OCI-LY3 (cell line): ENCODE data around the gene TPO.
"Not testable (repeated sequence)": the region's sequence is repeated elsewhere in the genome, so short reads cannot be mapped to it uniquely, and the experiment has no call there.

Source experiments
- H2AFZ ChIP-seq: fragments of 200-600, 300-600 bp; shearing (Covaris generic); 2 replicates; pipeline ENCODE4 v1.6.0; 2014; ENCODE audit warnings: antibody characterized with exemption, low read depth, low read length
- H3K27ac ChIP-seq: fragments of 200-600, 300-600 bp; sonication (generic); 2 replicates; pipeline ENCODE4 v1.5.1; 2014; ENCODE audit warnings: mild to moderate bottlenecking, low read length, moderate library complexity, mixed read lengths
- H3K27me3 ChIP-seq: fragments of 200-600, 300-600 bp; sonication (generic); 2 replicates; pipeline ENCODE4 v1.6.1; 2014; ENCODE audit warnings: low read depth, low read length, mixed read lengths
- H3K36me3 ChIP-seq: fragments of 200-600, 300-600 bp; sonication (generic); replicated peaks from 2 replicates; pipeline ENCODE3; 2014; ENCODE audit warnings: low read depth, low read length, mixed read lengths
- H3K4me1 ChIP-seq: fragments of 300-600, 200-600 bp; sonication (generic); 2 replicates; pipeline ENCODE4 v1.6.1; 2014; ENCODE audit warnings: low read length, mixed read lengths
- H3K4me2 ChIP-seq: fragments of 200-600, 300-600 bp; sonication (generic); 2 replicates; pipeline ENCODE4 v1.6.1; 2014; ENCODE audit warnings: low read length, mixed read lengths
- H3K4me3 ChIP-seq: fragments of 300-600, 200-600 bp; sonication (generic); 2 replicates; pipeline ENCODE4 v1.5.1; 2014; ENCODE audit warnings: antibody characterized with exemption, mild to moderate bottlenecking, low read length, moderate library complexity
- H3K79me2 ChIP-seq: fragments of 300-600, 200-600 bp; shearing (Covaris generic); 2 replicates; pipeline ENCODE4 v1.6.1; 2014; ENCODE audit warnings: mild to moderate bottlenecking, low read length, mixed read lengths
- H3K9ac ChIP-seq: fragments of 300-600, 200-600 bp; shearing (Covaris generic); 2 replicates; pipeline ENCODE4 v1.6.0; 2014; ENCODE audit warnings: mild to moderate bottlenecking, low read length, moderate library complexity
- H3K9me3 ChIP-seq: fragments of 200-600, 300-600 bp; shearing (Covaris generic); 2 replicates; pipeline ENCODE4 v1.6.1; 2014; ENCODE audit warnings: low read length, mixed read lengths; ENCODE audit not compliant: insufficient read depth
- H4K20me1 ChIP-seq: fragments of 200-600, 300-600 bp; sonication (generic); 2 replicates; pipeline ENCODE4 v1.6.1; 2016; ENCODE audit warnings: low read length, mixed read lengths; ENCODE audit not compliant: insufficient read depth
- CTCF ChIP-seq: fragments of 200-600, 300-600 bp; sonication (generic); IDR thresholded peaks from 2 replicates; pipeline ENCODE4 v1.5.1; 2014; ENCODE audit warnings: antibody characterized with exemption, low read length, low read depth
- EZH2phosphoT487 ChIP-seq: fragments of 200-600 bp; shearing (Covaris generic); IDR thresholded peaks from 2 replicates; pipeline ENCODE4 v1.6.1; 2018; ENCODE audit warnings: antibody characterized with exemption, mixed run types, low read depth

TPO gene

GRCh38 chr2:1488851-1489250 is 75.6 kb downstream of the TPO start:
- no peaks in the 10 kb centered on the region for H3K36me3 ChIP-seq

GRCh38 chr2:1489486-1489885 is 76.2 kb downstream of the TPO start:
- Histone ChIP-seq H4K20me1 (no peaks in the 10 kb centered on the region), H3K4me3 (no peak overlapping the region), H3K4me2 (no peak overlapping the region), H3K79me2 (no peaks in the 10 kb centered on the region), H3K4me1 (no peaks in the 10 kb centered on the region), H3K9me3 (no peaks in the 10 kb centered on the region), H2AFZ (no peak overlapping the region), H3K36me3 (no peaks in the 10 kb centered on the region), H3K27me3 (no peaks in the 10 kb centered on the region), H3K9ac (no peak overlapping the region), H3K27ac (no peak overlapping the region)
- TF ChIP-seq CTCF, result no peak
- no peak for TF ChIP-seq EZH2phosphoT487

More at GRCh38 chr2:1488851-1489250, 75.6 kb downstream of the TPO start:
- no peak overlapping the region for H3K27ac ChIP-seq
- no peak overlapping the region for H3K9ac ChIP-seq
- H3K4me3 ChIP-seq, result no peak overlapping the region
- no peak overlapping the region for H3K4me2 ChIP-seq
- no peaks in the 10 kb centered on the region for H3K9me3 ChIP-seq
- TF ChIP-seq EZH2phosphoT487, result no peak
- TF ChIP-seq CTCF, result no peak
- no peaks in the 10 kb centered on the region for H3K79me2 ChIP-seq
- H4K20me1 ChIP-seq, result no peaks in the 10 kb centered on the region
- no peak overlapping the region for H2AFZ ChIP-seq
- no peaks in the 10 kb centered on the region for H3K27me3 ChIP-seq
- H3K4me1 ChIP-seq, result no peaks in the 10 kb centered on the region

DNA sequence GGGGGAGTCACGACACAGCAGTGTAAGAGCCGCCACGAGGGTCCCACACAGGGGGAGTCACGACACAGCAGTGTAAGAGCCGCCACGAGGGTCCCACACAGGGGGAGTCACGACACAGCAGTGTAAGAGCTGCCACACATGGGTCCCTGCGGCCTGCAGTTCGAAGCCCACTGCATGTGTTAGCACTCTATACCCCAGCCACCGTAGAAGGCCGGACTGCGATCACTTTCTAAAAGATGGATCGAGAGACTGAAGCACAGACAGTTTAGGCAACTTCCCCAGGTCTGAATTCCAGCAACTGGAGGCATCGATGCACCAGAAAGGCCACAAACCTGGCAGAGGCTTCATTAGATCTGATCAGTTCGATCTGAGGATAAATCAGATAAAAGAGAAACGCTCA is 77.1 kb downstream of the TPO start:
- not testable (repeated sequence) for H2AFZ ChIP-seq, H3K27ac ChIP-seq, H3K36me3 ChIP-seq, H3K4me2 ChIP-seq, H3K9ac ChIP-seq, H4K20me1 ChIP-seq, H3K4me1 ChIP-seq, H3K27me3 ChIP-seq, H3K4me3 ChIP-seq, H3K9me3 ChIP-seq, H3K79me2 ChIP-seq

DNA sequence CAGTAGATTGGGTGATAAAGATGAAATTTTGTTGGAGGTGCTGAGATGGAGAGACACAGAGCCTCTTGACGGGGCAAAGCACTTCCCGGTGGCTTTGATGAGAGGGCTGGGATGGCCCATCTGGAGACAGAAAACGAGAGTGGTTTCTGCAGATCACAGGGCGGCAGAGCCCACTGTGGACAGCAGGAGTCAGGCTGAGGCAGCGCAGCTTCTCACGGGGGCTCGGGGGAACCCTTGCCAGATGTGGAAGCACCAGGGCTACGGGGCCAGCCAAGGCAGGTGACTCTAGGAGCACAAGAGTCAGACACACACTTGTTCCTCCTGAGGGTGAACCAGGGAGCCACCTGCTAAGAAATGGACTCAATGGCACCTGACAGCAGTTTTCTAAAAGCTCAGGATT is 78.5 kb downstream of the TPO start:
- no peaks in the 10 kb centered on the region for H3K9me3 ChIP-seq
- no peaks in the 10 kb centered on the region for H3K36me3 ChIP-seq
- TF ChIP-seq CTCF (no peak), EZH2phosphoT487 (no peak)
- H3K27ac ChIP-seq, result no peak overlapping the region
- H4K20me1 ChIP-seq, result no peaks in the 10 kb centered on the region
- no peaks in the 10 kb centered on the region for H3K4me1 ChIP-seq
- no peak overlapping the region for H3K4me2 ChIP-seq
- peaks cover 4% of the 10 kb centered on the region; the same call in 1 of the 2 replicates for H3K27me3 ChIP-seq
- no peak overlapping the region for H3K9ac ChIP-seq
- H3K4me3 ChIP-seq, result no peak overlapping the region
- H2AFZ ChIP-seq, result no peak overlapping the region
- H3K79me2 ChIP-seq, result no peaks in the 10 kb centered on the region

DNA sequence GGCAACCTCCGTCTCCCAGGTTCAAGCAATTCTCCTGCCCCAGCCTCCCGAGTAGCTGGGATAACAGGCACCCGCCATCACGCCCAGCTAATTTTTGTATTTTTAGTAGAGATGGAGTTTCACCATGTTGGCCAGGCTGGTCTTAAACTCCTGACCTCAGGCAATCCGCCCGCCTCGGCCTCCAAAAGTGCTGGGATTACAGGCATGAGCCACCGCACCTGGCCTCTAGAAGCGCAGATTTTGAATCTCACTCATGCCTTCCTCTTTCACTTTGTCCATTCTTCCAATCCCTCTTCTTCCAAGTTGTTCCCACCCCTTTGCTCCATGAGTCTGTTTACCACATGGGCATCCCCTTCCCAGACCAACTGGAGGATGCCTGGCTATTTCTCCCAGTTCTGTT is 79.0 kb downstream of the TPO start:
- not testable (repeated sequence) for H3K36me3 ChIP-seq, H3K27ac ChIP-seq, H3K9me3 ChIP-seq, H3K9ac ChIP-seq, H3K27me3 ChIP-seq, H4K20me1 ChIP-seq, H3K4me3 ChIP-seq, H3K4me1 ChIP-seq, H3K4me2 ChIP-seq, H2AFZ ChIP-seq, H3K79me2 ChIP-seq
